ENCODE data around the gene CHAD.

DNA sequence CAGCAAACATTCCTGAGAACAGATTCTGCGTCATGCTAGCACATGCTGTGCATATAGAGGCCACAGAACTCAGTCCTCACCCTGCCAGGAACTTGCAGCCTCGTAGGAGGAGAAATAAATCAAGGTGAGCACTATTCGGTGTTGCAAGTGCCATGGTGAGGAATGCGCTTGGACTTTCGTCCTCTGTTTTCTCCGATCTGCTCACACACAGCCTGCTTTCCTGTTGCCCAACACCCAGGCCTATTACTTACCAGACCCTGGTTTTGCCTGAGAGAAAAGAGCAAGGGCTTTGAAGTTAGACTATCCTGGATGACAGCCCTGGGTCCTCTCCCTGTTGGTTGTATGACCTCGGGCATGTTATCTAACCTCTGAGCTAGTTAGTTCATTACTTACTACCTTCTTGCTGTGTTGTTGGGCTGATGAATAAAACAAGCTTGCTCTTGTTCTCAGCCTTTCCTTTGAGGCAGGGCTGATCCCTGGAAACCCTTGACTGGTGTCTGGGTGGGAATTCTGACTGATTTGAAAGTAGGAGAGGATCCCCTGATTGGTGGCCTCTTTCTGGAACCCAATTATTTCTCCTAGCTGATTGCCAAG is 39.8 kb downstream of the CHAD start:
- TF ChIP-seq, protein P1, sequence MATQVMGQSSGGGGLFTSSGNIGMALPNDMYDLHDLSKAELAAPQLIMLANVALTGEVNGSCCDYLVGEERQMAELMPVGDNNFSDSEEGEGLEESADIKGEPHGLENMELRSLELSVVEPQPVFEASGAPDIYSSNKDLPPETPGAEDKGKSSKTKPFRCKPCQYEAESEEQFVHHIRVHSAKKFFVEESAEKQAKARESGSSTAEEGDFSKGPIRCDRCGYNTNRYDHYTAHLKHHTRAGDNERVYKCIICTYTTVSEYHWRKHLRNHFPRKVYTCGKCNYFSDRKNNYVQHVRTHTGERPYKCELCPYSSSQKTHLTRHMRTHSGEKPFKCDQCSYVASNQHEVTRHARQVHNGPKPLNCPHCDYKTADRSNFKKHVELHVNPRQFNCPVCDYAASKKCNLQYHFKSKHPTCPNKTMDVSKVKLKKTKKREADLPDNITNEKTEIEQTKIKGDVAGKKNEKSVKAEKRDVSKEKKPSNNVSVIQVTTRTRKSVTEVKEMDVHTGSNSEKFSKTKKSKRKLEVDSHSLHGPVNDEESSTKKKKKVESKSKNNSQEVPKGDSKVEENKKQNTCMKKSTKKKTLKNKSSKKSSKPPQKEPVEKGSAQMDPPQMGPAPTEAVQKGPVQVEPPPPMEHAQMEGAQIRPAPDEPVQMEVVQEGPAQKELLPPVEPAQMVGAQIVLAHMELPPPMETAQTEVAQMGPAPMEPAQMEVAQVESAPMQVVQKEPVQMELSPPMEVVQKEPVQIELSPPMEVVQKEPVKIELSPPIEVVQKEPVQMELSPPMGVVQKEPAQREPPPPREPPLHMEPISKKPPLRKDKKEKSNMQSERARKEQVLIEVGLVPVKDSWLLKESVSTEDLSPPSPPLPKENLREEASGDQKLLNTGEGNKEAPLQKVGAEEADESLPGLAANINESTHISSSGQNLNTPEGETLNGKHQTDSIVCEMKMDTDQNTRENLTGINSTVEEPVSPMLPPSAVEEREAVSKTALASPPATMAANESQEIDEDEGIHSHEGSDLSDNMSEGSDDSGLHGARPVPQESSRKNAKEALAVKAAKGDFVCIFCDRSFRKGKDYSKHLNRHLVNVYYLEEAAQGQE (IDR thresholded peaks at IDR 0.05; ENCODE audit: insufficient read depth in 1 of 2, low read depth in 2 of 2, low read length in 1 of 2) = no peak
- TF ChIP-seq, protein P2, sequence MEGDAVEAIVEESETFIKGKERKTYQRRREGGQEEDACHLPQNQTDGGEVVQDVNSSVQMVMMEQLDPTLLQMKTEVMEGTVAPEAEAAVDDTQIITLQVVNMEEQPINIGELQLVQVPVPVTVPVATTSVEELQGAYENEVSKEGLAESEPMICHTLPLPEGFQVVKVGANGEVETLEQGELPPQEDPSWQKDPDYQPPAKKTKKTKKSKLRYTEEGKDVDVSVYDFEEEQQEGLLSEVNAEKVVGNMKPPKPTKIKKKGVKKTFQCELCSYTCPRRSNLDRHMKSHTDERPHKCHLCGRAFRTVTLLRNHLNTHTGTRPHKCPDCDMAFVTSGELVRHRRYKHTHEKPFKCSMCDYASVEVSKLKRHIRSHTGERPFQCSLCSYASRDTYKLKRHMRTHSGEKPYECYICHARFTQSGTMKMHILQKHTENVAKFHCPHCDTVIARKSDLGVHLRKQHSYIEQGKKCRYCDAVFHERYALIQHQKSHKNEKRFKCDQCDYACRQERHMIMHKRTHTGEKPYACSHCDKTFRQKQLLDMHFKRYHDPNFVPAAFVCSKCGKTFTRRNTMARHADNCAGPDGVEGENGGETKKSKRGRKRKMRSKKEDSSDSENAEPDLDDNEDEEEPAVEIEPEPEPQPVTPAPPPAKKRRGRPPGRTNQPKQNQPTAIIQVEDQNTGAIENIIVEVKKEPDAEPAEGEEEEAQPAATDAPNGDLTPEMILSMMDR (IDR thresholded peaks at IDR 0.05) = no peak
- TF ChIP-seq POLR2AphosphoS5 (IDR thresholded peaks at IDR 0.05; ENCODE audit: low read depth, low read length) = no peak

All from Panc1 (cell line).